ENCODE results near the gene RASA1.

RASA1 gene

DNA sequence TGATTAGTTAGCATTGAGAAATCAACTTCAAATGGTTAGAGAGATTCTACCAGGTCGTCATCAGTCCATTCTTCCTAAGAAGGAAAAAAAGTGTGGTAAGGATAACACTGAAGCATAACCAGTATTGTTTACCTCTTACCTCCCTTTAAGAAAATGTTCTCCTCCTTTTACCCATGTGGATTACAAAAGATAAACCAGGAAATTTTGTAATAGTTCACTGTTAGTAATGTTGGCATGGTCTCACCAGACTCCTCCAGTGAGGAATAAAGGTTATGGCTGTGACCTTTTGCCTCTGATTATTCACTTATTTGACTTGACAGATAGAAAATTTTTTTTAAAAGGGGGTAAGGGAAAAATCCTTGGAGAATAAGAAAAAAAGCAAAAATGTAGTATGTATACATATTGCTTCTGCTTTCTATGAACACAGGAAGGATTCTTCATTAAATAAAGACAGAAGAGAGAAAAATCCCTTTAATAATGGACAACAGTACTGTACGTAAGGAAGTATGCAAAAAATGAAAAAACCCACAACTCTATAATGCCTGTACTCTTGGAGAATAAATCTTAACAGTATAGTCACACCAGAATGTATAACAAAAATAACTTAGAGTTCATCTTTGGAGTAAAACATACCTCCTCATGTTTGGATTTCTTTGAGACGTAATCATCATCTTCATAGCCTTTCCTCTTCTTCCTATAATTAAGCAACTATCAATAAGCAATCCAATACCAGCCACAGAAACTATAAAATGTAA is 126.9 kb downstream of the RASA1 start:
- Histone ChIP-seq H3K27me3 (ENCODE audit: control insufficient read depth, insufficient read depth, low read length) (no peaks in the 10 kb centered on the region), H3K36me3 (ENCODE audit: control insufficient read depth, insufficient read depth, low read length) (no peaks in the 10 kb centered on the region), H3K4me1 (ENCODE audit: control insufficient read depth, insufficient read depth, low read length) (no peaks in the 10 kb centered on the region), H3K4me3 (ENCODE audit: low read length) (no peak overlapping the region), H3K9ac (ENCODE audit: low read length) (no peak overlapping the region), H3K9me3 (ENCODE audit: control insufficient read depth, low read length) (no peaks in the 10 kb centered on the region)

DNA sequence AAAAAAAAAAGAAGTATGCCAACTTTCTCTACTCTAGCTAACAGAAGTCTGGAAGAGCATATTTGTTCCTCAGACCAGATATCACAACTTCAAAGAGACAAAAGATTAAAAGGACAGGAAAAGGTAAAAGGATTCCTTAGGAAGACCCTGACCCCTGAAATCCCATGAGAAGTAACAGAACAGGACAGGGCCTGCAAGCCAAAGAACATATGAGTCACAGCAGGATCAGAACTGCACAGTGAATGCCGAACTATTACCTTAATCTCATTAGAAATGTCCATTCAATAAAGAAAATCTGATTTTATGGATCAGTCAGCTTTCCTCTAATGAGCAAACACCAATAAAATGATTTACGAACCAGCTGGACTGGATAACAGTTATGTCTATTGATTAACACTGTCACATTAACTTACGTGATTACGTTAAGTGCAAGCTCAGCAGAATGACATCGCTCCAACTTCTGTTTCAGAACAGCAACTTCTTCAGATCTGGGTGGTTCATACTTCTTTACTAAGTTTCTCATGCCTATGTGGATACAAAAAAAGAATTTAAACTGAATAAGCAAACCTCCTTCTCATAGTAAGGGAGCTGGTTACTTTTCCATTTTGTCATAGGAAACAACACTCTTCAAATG is 131.4 kb downstream of the RASA1 start:
- no peak overlapping the region for H3K4me3 ChIP-seq (ENCODE audit: low read length)
- no peaks in the 10 kb centered on the region for H3K36me3 ChIP-seq (ENCODE audit: control insufficient read depth, insufficient read depth, low read length)
- H3K27me3 ChIP-seq (ENCODE audit: control insufficient read depth, insufficient read depth, low read length): no peaks in the 10 kb centered on the region
- H3K9me3 ChIP-seq (ENCODE audit: control insufficient read depth, low read length): no peaks in the 10 kb centered on the region
- H3K4me1 ChIP-seq (ENCODE audit: control insufficient read depth, insufficient read depth, low read length): no peaks in the 10 kb centered on the region
- H3K9ac ChIP-seq (ENCODE audit: low read length): no peak overlapping the region

DNA sequence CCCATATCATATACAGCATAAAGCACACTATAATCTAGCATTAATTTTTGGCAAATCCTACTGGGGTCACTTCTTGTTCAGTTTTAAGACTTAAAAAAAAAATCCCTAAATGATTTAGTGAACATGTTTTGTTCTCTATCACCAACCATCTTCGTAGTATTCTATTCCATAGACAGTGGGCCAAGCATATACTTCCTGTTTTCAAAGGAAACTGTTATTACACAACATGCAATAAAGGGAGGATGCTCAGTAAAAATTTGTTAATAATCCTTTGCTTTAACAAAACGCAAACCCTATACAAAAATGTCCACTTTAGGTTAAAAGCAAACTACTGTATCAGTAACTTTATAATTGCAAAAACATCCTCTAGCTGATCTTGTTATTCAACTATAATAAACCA is 132.0 kb downstream of the RASA1 start:
- Histone ChIP-seq H3K4me3 (ENCODE audit: low read length) (no peak overlapping the region), H3K9ac (ENCODE audit: low read length) (no peak overlapping the region), H3K27me3 (ENCODE audit: control insufficient read depth, insufficient read depth, low read length) (no peaks in the 10 kb centered on the region), H3K9me3 (ENCODE audit: control insufficient read depth, low read length) (no peaks in the 10 kb centered on the region), H3K4me1 (ENCODE audit: control insufficient read depth, insufficient read depth, low read length) (no peaks in the 10 kb centered on the region), H3K36me3 (ENCODE audit: control insufficient read depth, insufficient read depth, low read length) (no peaks in the 10 kb centered on the region)

- no peaks in the 10 kb centered on the region for H3K4me1 ChIP-seq (ENCODE audit: control insufficient read depth, insufficient read depth, low read length)
- H3K4me3 ChIP-seq (ENCODE audit: low read length): no peak overlapping the region
- no peaks in the 10 kb centered on the region for H3K36me3 ChIP-seq (ENCODE audit: control insufficient read depth, insufficient read depth, low read length)
- no peaks in the 10 kb centered on the region for H3K9me3 ChIP-seq (ENCODE audit: control insufficient read depth, low read length)
- H3K27me3 ChIP-seq (ENCODE audit: control insufficient read depth, insufficient read depth, low read length): no peaks in the 10 kb centered on the region
- no peak overlapping the region for H3K9ac ChIP-seq (ENCODE audit: low read length)
These were observed 132.7 kb downstream of the RASA1 start for GRCh38 chr5:87400305-87400899.

GRCh38 chr5:87401626-87402025 is 133.9 kb downstream of the RASA1 start:
- no peak overlapping the region for H3K9ac ChIP-seq (ENCODE audit: low read length)
- no peaks in the 10 kb centered on the region for H3K36me3 ChIP-seq (ENCODE audit: control insufficient read depth, insufficient read depth, low read length)
- no peak overlapping the region for H3K4me3 ChIP-seq (ENCODE audit: low read length)
- H3K9me3 ChIP-seq (ENCODE audit: control insufficient read depth, low read length): no peaks in the 10 kb centered on the region
- H3K4me1 ChIP-seq (ENCODE audit: control insufficient read depth, insufficient read depth, low read length): no peaks in the 10 kb centered on the region
- H3K27me3 ChIP-seq (ENCODE audit: control insufficient read depth, insufficient read depth, low read length): no peaks in the 10 kb centered on the region

DNA sequence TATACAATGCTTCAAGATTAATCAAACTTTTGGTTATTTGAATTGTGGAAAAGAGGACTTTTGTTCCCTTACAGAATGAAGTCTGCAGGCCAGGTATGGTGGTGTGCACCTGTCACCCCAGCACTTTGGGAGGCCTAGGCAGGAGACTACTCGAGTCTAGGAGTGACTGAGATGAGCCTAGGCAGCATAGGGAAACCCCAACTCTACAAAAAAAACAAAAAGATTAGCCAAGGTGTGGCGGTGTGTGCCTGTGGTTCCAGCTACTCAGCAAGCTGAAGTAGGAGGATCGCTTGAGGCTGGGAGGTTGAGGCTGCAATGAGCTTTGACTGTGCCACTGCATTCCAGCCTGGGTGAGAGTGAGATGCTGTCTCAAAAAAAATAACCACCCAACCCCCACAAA is 135.7 kb downstream of the RASA1 start:
- Histone ChIP-seq H3K4me1 (ENCODE audit: control insufficient read depth, insufficient read depth, low read length) (no peaks in the 10 kb centered on the region), H3K27me3 (ENCODE audit: control insufficient read depth, insufficient read depth, low read length) (no peaks in the 10 kb centered on the region), H3K9me3 (ENCODE audit: control insufficient read depth, low read length) (no peaks in the 10 kb centered on the region), H3K36me3 (ENCODE audit: control insufficient read depth, insufficient read depth, low read length) (no peaks in the 10 kb centered on the region), H3K4me3 (ENCODE audit: low read length) (no peak overlapping the region), H3K9ac (ENCODE audit: low read length) (no peak overlapping the region)

DNA sequence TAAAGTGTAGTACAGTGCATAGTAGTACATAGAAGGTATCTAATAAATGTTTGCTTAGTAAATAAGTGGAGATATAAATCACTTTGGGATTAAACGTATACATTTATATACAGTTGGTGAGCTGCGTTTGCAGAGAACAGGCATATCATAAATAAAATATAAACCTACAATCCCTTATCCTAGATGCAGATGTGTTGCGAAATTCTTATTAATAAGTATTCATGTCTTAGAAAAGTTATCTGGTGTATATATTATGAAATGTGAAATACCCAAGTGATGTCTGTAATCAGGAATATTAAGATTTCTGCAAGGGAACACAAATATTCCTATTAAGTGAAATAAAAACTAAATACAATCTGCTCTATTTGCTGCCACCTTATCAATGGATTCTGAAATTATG is 136.2 kb downstream of the RASA1 start:
- no peaks in the 10 kb centered on the region for H3K9me3 ChIP-seq (ENCODE audit: control insufficient read depth, low read length)
- no peaks in the 10 kb centered on the region for H3K36me3 ChIP-seq (ENCODE audit: control insufficient read depth, insufficient read depth, low read length)
- no peaks in the 10 kb centered on the region for H3K27me3 ChIP-seq (ENCODE audit: control insufficient read depth, insufficient read depth, low read length)
- no peak overlapping the region for H3K9ac ChIP-seq (ENCODE audit: low read length)
- H3K4me3 ChIP-seq (ENCODE audit: low read length): no peak overlapping the region
- no peaks in the 10 kb centered on the region for H3K4me1 ChIP-seq (ENCODE audit: control insufficient read depth, insufficient read depth, low read length)

DNA sequence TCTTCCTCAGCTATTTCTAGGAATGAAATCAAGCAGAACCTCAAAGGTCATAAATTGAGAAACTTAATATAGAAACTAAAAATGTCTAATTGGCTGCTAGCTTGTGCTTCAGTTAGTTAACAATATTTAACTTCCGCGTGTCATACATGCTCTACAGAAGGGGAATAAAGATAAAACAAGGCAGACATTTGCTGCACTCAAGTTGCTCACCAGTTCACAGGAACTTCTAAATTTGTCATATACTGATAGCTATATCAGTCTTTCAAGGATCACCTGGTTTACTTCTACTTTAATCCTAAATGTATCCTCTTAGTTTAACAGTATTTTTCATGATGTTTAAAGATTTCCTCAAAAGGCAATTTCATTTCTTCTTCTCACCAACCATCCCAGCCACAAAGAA is 136.7 kb downstream of the RASA1 start:
- no peak overlapping the region for H3K4me3 ChIP-seq (ENCODE audit: low read length)
- H3K9ac ChIP-seq (ENCODE audit: low read length): no peak overlapping the region
- H3K27me3 ChIP-seq (ENCODE audit: control insufficient read depth, insufficient read depth, low read length): no peaks in the 10 kb centered on the region
- no peaks in the 10 kb centered on the region for H3K4me1 ChIP-seq (ENCODE audit: control insufficient read depth, insufficient read depth, low read length)
- H3K36me3 ChIP-seq (ENCODE audit: control insufficient read depth, insufficient read depth, low read length): no peaks in the 10 kb centered on the region
- H3K9me3 ChIP-seq (ENCODE audit: control insufficient read depth, low read length): no peaks in the 10 kb centered on the region

DNA sequence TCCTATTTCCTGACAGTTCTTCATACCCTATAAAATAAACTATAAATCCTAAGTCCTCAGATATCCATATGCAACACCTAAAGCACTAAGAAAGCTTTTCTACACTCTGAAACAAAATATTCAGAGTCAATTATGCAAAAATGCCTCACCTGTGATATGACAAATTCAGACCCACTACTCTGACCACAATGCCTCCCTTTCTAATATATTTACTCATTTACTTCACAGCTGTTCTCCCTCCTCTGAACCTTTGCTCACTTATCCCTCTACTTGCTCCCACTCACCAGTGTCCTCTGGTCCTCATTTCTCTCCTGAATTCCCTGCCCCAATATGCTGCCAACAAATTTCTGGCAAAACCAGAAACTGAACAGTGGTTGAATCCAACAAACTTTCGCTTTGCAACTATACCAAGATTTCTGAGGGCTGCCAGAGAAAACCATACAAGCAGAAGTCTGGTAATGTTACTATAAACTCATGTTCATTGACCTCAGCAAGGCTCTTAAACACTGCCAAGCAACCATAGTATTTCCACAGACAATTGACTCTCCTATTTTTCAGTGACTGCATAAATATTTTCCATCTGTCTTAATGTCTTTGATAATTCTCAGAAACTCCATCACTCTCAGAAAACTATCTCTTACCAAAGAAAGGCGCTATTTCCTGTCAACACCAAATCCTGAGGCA is 137.9 kb downstream of the RASA1 start:
- H3K27me3 ChIP-seq (ENCODE audit: control insufficient read depth, insufficient read depth, low read length): no peaks in the 10 kb centered on the region
- no peak overlapping the region for H3K9ac ChIP-seq (ENCODE audit: low read length)
- H3K4me3 ChIP-seq (ENCODE audit: low read length): no peak overlapping the region
- no peaks in the 10 kb centered on the region for H3K9me3 ChIP-seq (ENCODE audit: control insufficient read depth, low read length)
- H3K4me1 ChIP-seq (ENCODE audit: control insufficient read depth, insufficient read depth, low read length): no peaks in the 10 kb centered on the region
- no peaks in the 10 kb centered on the region for H3K36me3 ChIP-seq (ENCODE audit: control insufficient read depth, insufficient read depth, low read length)

DNA sequence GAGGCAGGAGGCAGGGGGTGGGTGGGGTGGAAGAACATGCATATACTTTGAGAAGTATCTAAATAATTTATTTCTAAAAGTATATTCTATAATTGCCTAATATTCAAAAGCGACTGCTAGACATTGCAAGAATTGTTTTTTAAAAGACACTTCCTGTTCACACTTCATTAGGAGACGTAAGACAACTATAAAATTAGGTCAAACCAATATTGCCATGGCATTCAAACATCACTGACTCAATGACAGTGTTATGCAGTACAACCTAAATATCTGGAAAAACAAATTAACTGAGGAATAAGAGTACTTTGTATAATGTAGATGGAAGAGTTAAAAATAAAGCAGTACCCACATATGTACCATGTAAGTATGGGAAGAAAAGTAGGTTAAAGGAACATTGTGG is 140.5 kb downstream of the RASA1 start:
- H3K27me3 ChIP-seq (ENCODE audit: control insufficient read depth, insufficient read depth, low read length): no peaks in the 10 kb centered on the region
- H3K4me3 ChIP-seq (ENCODE audit: low read length): no peak overlapping the region
- H3K36me3 ChIP-seq (ENCODE audit: control insufficient read depth, insufficient read depth, low read length): no peaks in the 10 kb centered on the region
- H3K9ac ChIP-seq (ENCODE audit: low read length): no peak overlapping the region
- no peaks in the 10 kb centered on the region for H3K4me1 ChIP-seq (ENCODE audit: control insufficient read depth, insufficient read depth, low read length)
- no peaks in the 10 kb centered on the region for H3K9me3 ChIP-seq (ENCODE audit: control insufficient read depth, low read length)

- Histone ChIP-seq H3K9ac (ENCODE audit: low read length) (no peak overlapping the region), H3K27me3 (ENCODE audit: control insufficient read depth, insufficient read depth, low read length) (no peaks in the 10 kb centered on the region), H3K9me3 (ENCODE audit: control insufficient read depth, low read length) (no peaks in the 10 kb centered on the region), H3K4me3 (ENCODE audit: low read length) (no peak overlapping the region), H3K36me3 (ENCODE audit: control insufficient read depth, insufficient read depth, low read length) (no peaks in the 10 kb centered on the region), H3K4me1 (ENCODE audit: control insufficient read depth, insufficient read depth, low read length) (no peaks in the 10 kb centered on the region)
These were observed 143.2 kb downstream of the RASA1 start for GRCh38 chr5:87410931-87411330.

DNA sequence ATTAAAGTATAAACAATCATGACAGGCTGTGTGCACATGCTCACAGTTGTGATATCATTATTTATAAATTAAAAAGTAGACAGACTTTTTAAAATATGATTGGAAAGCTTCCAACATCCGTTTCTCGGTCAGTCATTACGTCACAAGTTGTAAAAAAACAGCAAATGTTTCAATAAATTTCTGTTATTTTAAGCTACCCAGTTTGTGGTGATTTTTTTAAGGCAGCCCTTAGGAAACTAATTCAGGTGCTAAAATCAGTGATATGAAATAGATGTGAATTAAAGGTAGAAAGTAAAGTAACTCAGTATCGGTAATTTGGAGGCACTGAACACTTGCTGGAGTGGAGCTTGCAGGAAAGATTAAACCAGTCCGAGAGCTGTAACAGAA is 143.9 kb downstream of the RASA1 start:
- no peaks in the 10 kb centered on the region for H3K9me3 ChIP-seq (ENCODE audit: control insufficient read depth, low read length)
- H3K9ac ChIP-seq (ENCODE audit: low read length): peak overlapping the region; percentile 84
- peak overlapping the region; percentile 75 for H3K4me3 ChIP-seq (ENCODE audit: low read length)
- H3K27me3 ChIP-seq (ENCODE audit: control insufficient read depth, insufficient read depth, low read length): no peaks in the 10 kb centered on the region
- no peaks in the 10 kb centered on the region for H3K36me3 ChIP-seq (ENCODE audit: control insufficient read depth, insufficient read depth, low read length)
- H3K4me1 ChIP-seq (ENCODE audit: control insufficient read depth, insufficient read depth, low read length): no peaks in the 10 kb centered on the region
